Mesenchymal stem cell (in vitro differentiated cells and primary cell): ENCODE measurements around the gene USP44.

Source experiments
- DNase-seq: peaks from one replicate; pipeline ENCODE4 v3.0.0-alpha.2; 2013
- H2AFZ ChIP-seq: one replicate; pipeline ENCODE4 v1.6.1; 2013; ENCODE audit warnings: low read depth, mild to moderate bottlenecking, control low read depth, inconsistent platforms, low read length, moderate library complexity
- H2AK5ac ChIP-seq: 2 replicates; pipeline ENCODE4 v1.6.1; 2013; ENCODE audit warnings: low read length, moderate library complexity, mild to moderate bottlenecking, inconsistent platforms; ENCODE audit not compliant: severe bottlenecking
- H2BK120ac ChIP-seq: one replicate; pipeline ENCODE4 v1.6.1; 2013; ENCODE audit warnings: low read depth, mild to moderate bottlenecking, inconsistent platforms, low read length, moderate library complexity
- H2BK12ac ChIP-seq, 2 experiments: one replicate each; pipeline ENCODE4 v1.6.1; 2013; ENCODE audit warnings: inconsistent platforms in 2 of 2, low read length in 2 of 2, mild to moderate bottlenecking in 2 of 2, moderate library complexity in 2 of 2, control low read depth in 1 of 2
- H2BK15ac ChIP-seq: one replicate; pipeline ENCODE4 v1.6.1; 2013; ENCODE audit warnings: mild to moderate bottlenecking, low read depth, inconsistent platforms; ENCODE audit not compliant: poor library complexity, severe bottlenecking
- H2BK5ac ChIP-seq: 2 replicates; pipeline ENCODE4 v1.6.1; 2013; ENCODE audit warnings: low read depth, mild to moderate bottlenecking, low read length, control low read depth, inconsistent platforms; ENCODE audit not compliant: poor library complexity, severe bottlenecking
- H3K14ac ChIP-seq, 2 experiments: one replicate each; pipeline ENCODE4 v1.6.1; 2013; ENCODE audit warnings: inconsistent platforms in 2 of 2, low read length in 2 of 2, control low read depth in 1 of 2, mild to moderate bottlenecking in 1 of 2, moderate library complexity in 1 of 2
- H3K18ac ChIP-seq, 2 experiments: one replicate each; pipeline ENCODE4 v1.6.1; 2013; ENCODE audit warnings: inconsistent platforms in 2 of 2, low read length in 2 of 2, control low read depth in 1 of 2, low read depth in 1 of 2, mild to moderate bottlenecking in 1 of 2
- H3K23ac ChIP-seq, 2 experiments: one replicate each; pipeline ENCODE4 v1.6.1; 2013; ENCODE audit warnings: inconsistent platforms in 2 of 2, low read length in 2 of 2, mild to moderate bottlenecking in 2 of 2, moderate library complexity in 2 of 2, control low read depth in 1 of 2
- H3K27ac ChIP-seq: 2 replicates; pipeline ENCODE4 v1.5.1; 2013; ENCODE audit warnings: mild to moderate bottlenecking, moderate library complexity, low read length, control low read depth, inconsistent platforms; ENCODE audit not compliant: poor library complexity, severe bottlenecking
- H3K27me3 ChIP-seq, 2 experiments: 2 replicates each; pipeline versions ENCODE4 v1.6.1 to v1.7.0; 2013; ENCODE audit warnings: low read length in 2 of 2, mild to moderate bottlenecking in 2 of 2, moderate library complexity in 2 of 2, control low read depth in 1 of 2, inconsistent platforms in 1 of 2; ENCODE audit not compliant: control insufficient read depth in 1 of 2, insufficient read depth in 1 of 2
- H3K36me3 ChIP-seq, 2 experiments: 2 replicates each; pipeline versions ENCODE4 v1.6.1 to v1.7.0; 2013; ENCODE audit warnings: low read length in 2 of 2, control low read depth in 1 of 2, inconsistent platforms in 1 of 2, low read depth in 1 of 2, mild to moderate bottlenecking in 1 of 2; ENCODE audit not compliant: insufficient read depth in 2 of 2, control insufficient read depth in 1 of 2
- H3K4ac ChIP-seq, 2 experiments: one replicate each; pipeline ENCODE4 v1.6.1; 2013; ENCODE audit warnings: inconsistent platforms in 2 of 2, low read length in 2 of 2, mild to moderate bottlenecking in 2 of 2, moderate library complexity in 2 of 2, control low read depth in 1 of 2, low read depth in 1 of 2
- H3K4me1 ChIP-seq: 2 replicates; pipeline ENCODE4 v1.6.1; 2013; ENCODE audit warnings: low read depth, low read length, control low read depth; ENCODE audit not compliant: control insufficient read depth, insufficient read depth
- H3K4me2 ChIP-seq: 2 replicates; pipeline ENCODE4 v1.6.1; 2013; ENCODE audit warnings: low read length, mild to moderate bottlenecking, inconsistent platforms; ENCODE audit not compliant: poor library complexity, severe bottlenecking
- H3K4me3 ChIP-seq, 2 experiments: 2 replicates each; pipeline versions ENCODE4 v1.5.1 to v1.7.0; 2013; ENCODE audit warnings: low read length in 2 of 2, mild to moderate bottlenecking in 2 of 2, control low read depth in 1 of 2, low read depth in 1 of 2; ENCODE audit not compliant: insufficient read depth in 1 of 2
- H3K79me1 ChIP-seq: replicated peaks from 2 replicates; pipeline ENCODE4 v1.6.1; 2013; ENCODE audit warnings: mild to moderate bottlenecking, control low read depth, low read length, inconsistent platforms; ENCODE audit not compliant: poor library complexity, severe bottlenecking
- H3K9ac ChIP-seq: 2 replicates; pipeline ENCODE4 v1.7.0; 2013; ENCODE audit warnings: mild to moderate bottlenecking, low read length, moderate library complexity
- H3K9me3 ChIP-seq: 2 replicates; pipeline ENCODE4 v1.7.0; 2013; ENCODE audit warnings: mild to moderate bottlenecking, low read length; ENCODE audit not compliant: control insufficient read depth
- H4K8ac ChIP-seq: one replicate; pipeline ENCODE4 v1.6.1; 2013; ENCODE audit warnings: inconsistent platforms, mild to moderate bottlenecking, low read length, moderate library complexity
- H4K91ac ChIP-seq: one replicate; pipeline ENCODE4 v1.6.1; 2013; ENCODE audit warnings: mild to moderate bottlenecking, low read length, inconsistent platforms
- WGBS: methylation state at CpG from one replicate; pipeline ENCODE4 v1.1.7; 2013; ENCODE audit warnings: mixed read lengths; 5-methylcytosine and 5-hydroxymethylcytosine counted together

USP44 gene

DNA sequence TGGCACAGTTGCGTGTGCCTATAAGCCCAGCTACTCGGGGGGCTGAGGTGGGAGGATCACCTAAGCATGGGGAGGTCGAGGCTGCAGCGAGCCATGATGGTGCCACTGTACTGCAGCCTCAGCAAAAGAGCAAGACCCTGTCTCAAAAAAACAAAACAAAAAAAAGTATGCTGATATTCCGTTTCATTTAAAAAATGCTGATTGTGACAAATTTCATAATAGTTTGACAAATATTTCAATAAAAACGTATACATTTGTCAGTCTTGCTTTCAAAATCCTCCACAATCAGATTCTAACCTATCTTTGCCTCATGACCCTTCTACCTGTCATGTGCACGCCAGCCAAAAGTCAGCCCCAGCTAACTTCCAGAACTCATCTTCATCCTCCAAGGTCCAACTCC, 9.8 kb downstream of the USP44 start:
- Histone ChIP-seq H2BK120ac (no peak overlapping the region), H3K14ac (no peak overlapping the region), H3K4me1 (no peaks in the 10 kb centered on the region), H3K4me3 (no peak overlapping the region), H3K27ac (no peak overlapping the region), H2BK15ac (no peak overlapping the region), H3K36me3 (no peaks in the 10 kb centered on the region), H2AK5ac (no peak overlapping the region), H3K23ac (no peak overlapping the region), H3K79me1 (no peaks in the 10 kb centered on the region), H3K18ac (no peak overlapping the region), H3K9me3 (no peaks in the 10 kb centered on the region), H2BK5ac (no peak overlapping the region), H3K9ac (no peak overlapping the region), H4K8ac (no peak overlapping the region), H3K4ac (no peak overlapping the region), H4K91ac (no peak overlapping the region), H2AFZ (no peak overlapping the region), H3K27me3 (peaks cover 0 to 2% of the 10 kb centered on the region in 2 experiments), H3K4me2 (no peak overlapping the region), H2BK12ac (no peak overlapping the region)
- WGBS = 92% methylated on average over 7 of the region's 7 CpGs
- DNase-seq = no peak

DNA sequence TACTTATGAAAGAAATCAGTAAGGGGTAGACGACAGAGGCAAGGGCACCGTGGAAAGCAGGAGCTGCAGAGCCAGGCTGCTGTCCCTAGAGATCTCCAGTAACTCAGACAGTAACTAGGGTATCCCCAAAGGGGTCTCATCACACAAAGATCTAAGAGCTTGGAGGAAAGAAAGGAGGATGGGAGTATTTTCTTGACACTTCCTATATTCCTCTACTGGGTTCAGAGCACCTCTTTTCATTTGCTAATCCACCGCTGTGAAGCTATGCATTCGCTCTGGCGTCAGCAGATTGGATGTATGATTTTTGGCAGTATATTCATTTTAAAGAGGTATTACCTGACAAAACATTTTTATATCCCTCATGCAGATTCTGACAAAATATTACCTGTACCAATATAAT, 12.6 kb downstream of the USP44 start:
- Histone ChIP-seq H3K27me3 (no peaks in the 10 kb centered on the region), H4K8ac (no peak overlapping the region), H3K79me1 (no peaks in the 10 kb centered on the region), H3K4ac (no peak overlapping the region), H4K91ac (no peak overlapping the region), H3K9ac (no peak overlapping the region), H3K36me3 (no peaks in the 10 kb centered on the region), H2BK12ac (no peak overlapping the region), H3K9me3 (no peaks in the 10 kb centered on the region), H3K18ac (no peak overlapping the region), H3K4me3 (no peak overlapping the region), H3K23ac (no peak overlapping the region), H3K14ac (no peak overlapping the region), H2AK5ac (no peak overlapping the region), H2AFZ (no peak overlapping the region), H3K4me1 (no peaks in the 10 kb centered on the region), H2BK120ac (no peak overlapping the region), H2BK5ac (peak overlapping the region; percentile 19), H2BK15ac (no peak overlapping the region), H3K4me2 (no peak overlapping the region), H3K27ac (no peak overlapping the region)
- no peak for DNase-seq
- WGBS = 72% methylated on average over 2 of the region's 5 CpGs

DNA sequence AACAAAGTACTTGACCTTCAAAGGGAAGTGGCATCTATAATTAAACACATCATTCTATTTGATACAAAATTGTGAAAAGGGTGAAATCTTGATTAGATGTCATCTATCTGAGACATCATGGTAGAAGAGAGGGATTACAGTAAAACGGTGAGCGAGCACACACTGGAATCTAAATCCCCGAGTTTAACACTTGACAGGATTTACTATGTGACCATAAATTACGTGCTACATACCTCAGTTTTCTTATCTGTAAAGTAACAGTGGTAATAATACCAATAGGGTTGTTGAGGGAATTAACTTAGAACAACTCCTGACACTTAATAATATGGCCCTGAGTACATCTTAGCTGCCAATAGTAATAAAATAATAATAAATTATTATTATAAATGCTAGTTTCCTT, 13.3 kb downstream of the USP44 start:
- Histone ChIP-seq H3K9ac (no peak overlapping the region), H3K27me3 (no peaks in the 10 kb centered on the region), H3K4me2 (no peak overlapping the region), H4K91ac (no peak overlapping the region), H2AFZ (no peak overlapping the region), H3K4me3 (no peak overlapping the region), H3K18ac (no peak overlapping the region), H3K14ac (no peak overlapping the region), H3K36me3 (no peaks in the 10 kb centered on the region), H3K4ac (no peak overlapping the region), H2BK12ac (no peak overlapping the region), H3K9me3 (no peaks in the 10 kb centered on the region), H3K23ac (no peak overlapping the region), H2BK5ac (no peak overlapping the region), H4K8ac (no peak overlapping the region), H3K4me1 (no peaks in the 10 kb centered on the region), H2BK15ac (no peak overlapping the region), H2AK5ac (no peak overlapping the region), H3K79me1 (no peaks in the 10 kb centered on the region), H2BK120ac (no peak overlapping the region), H3K27ac (no peak overlapping the region)
- 60% methylated on average over 2 of the region's 4 CpGs for WGBS
- DNase-seq = no peak

DNA sequence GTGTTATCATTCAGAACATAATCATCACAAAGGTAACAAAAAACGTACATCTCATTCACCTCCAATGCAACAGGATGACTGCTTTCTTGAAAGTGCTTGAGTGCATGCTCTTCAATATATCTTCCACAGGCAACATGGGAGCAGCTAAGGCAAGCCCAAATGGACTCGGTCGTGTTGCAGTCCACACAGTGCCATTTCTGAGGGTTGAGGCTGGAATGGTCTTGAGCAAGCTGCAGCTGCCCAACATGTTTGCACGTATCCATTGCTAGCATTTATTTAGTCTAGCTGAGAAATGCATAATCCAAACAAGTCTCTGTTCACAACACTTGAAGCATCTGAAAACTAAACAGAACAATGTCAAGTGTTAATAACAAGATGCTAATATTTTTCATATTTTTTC, 17.3 kb downstream of the USP44 start:
- no peak for DNase-seq
- H3K23ac ChIP-seq = peak overlapping the region in 1 of 2 experiments; percentile 46
- H3K4me2 ChIP-seq = no peak overlapping the region
- H3K36me3 ChIP-seq = no peaks in the 10 kb centered on the region
- H3K4ac ChIP-seq = no peak overlapping the region
- H3K27ac ChIP-seq = no peak overlapping the region
- no peak overlapping the region for H3K18ac ChIP-seq
- H2BK15ac ChIP-seq = no peak overlapping the region
- no peaks in the 10 kb centered on the region for H3K79me1 ChIP-seq
- H2BK12ac ChIP-seq = no peak overlapping the region
- H2BK120ac ChIP-seq = no peak overlapping the region
- H3K9ac ChIP-seq = no peak overlapping the region
- H2BK5ac ChIP-seq = no peak overlapping the region
- 74% methylated on average over 3 of the region's 4 CpGs for WGBS
- H3K27me3 ChIP-seq = no peaks in the 10 kb centered on the region
- no peak overlapping the region for H4K8ac ChIP-seq
- H2AFZ ChIP-seq = no peak overlapping the region
- no peak overlapping the region for H3K14ac ChIP-seq
- H3K4me1 ChIP-seq = no peaks in the 10 kb centered on the region
- no peak overlapping the region for H4K91ac ChIP-seq
- H3K4me3 ChIP-seq = no peak overlapping the region
- H2AK5ac ChIP-seq = no peak overlapping the region
- no peaks in the 10 kb centered on the region for H3K9me3 ChIP-seq
